HFF-Myc (cell line): ENCODE measurements around the gene TNNT3.
"Not testable (repeated sequence)": the region's sequence is repeated elsewhere in the genome, so short reads cannot be mapped to it uniquely, and the experiment has no call there.

Source experiments
- DNase-seq: peaks from one replicate; pipeline ENCODE4 v3.0.0-alpha.2; 2011; ENCODE audit warnings: low read depth; ENCODE audit errors: extremely low read depth
- H3K4me3 ChIP-seq: replicated peaks from 2 replicates; pipeline ENCODE4 v1.5.1; 2011; ENCODE audit warnings: low read depth, mild to moderate bottlenecking, control low read depth, low read length
- CTCF ChIP-seq: IDR thresholded peaks from 2 replicates; pipeline ENCODE4 v1.5.1; 2012; ENCODE audit warnings: mild to moderate bottlenecking, low read depth, low read length, control low read depth; ENCODE audit errors: missing control alignments

The TNNT3 gene

GRCh38 chr11:1884303-1884700 lies 35.2 kb upstream of the TNNT3 start:
- TF ChIP-seq CTCF: no peak
- DNase-seq: no peak
- H3K4me3 ChIP-seq: no peak overlapping the region

- H3K4me3 ChIP-seq, DNase-seq: not testable (repeated sequence)
Measured at GRCh38 chr11:1886551-1886950, 33.0 kb upstream of the TNNT3 start.

GRCh38 chr11:1887451-1888346 lies 31.8 kb upstream of the TNNT3 start:
- DNase-seq: no peak
- no peak overlapping the region for H3K4me3 ChIP-seq
- TF ChIP-seq CTCF: no peak

- no peak for DNase-seq
Measured at GRCh38 chr11:1888347-1888753, 31.2 kb upstream of the TNNT3 start.

GRCh38 chr11:1888811-1889210 lies 30.7 kb upstream of the TNNT3 start:
- no peak for TF ChIP-seq CTCF
- no peak overlapping the region for H3K4me3 ChIP-seq

More at GRCh38 chr11:1888347-1888753, 31.2 kb upstream of the TNNT3 start:
- no peak overlapping the region for H3K4me3 ChIP-seq
- TF ChIP-seq CTCF: no peak

GRCh38 chr11:1889224-1889930 lies 30.1 kb upstream of the TNNT3 start:
- no peak for DNase-seq
- no peak for TF ChIP-seq CTCF
- no peak overlapping the region for H3K4me3 ChIP-seq

More at GRCh38 chr11:1888811-1889210, 30.7 kb upstream of the TNNT3 start:
- DNase-seq: no peak

GRCh38 chr11:1889941-1890855 lies 29.3 kb upstream of the TNNT3 start:
- no peak overlapping the region for H3K4me3 ChIP-seq
- no peak for TF ChIP-seq CTCF
- no peak for DNase-seq
